IMR-90 (cell line): ENCODE data around the gene TRIO. TPM values are rescaled to one million over a fixed set of nuclear protein-coding genes. Genes with fewer than 3 reads are reported as not detected.

ENCODE experiments used
- ATAC-seq: fragments of 200-7000 bp; cut with Tn5 transposase; 2 replicates; pipeline ENCODE4 v1.9.1; 2020; ENCODE audit warnings: low read depth, mild to moderate bottlenecking, moderate library complexity
- BruUV-seq: library from RNA; stranded (reverse); fragments of 400-500 nt; replicated peaks from 2 replicates; lab custom pipeline; 2021; lab: Mats Ljungman, UMichigan
- CTCF ChIA-PET: fragments of 300-600 bp; formaldehyde crosslinking; extraction: SDS; loops from one replicate; lab custom pipeline; 2021; ENCODE audit warnings: antibody characterized with exemption; lab: Yijun Ruan, JAX
- POLR2A ChIA-PET: fragments of 300-600 bp; sonication (Branson Sonifier 250); formaldehyde crosslinking; loops from one replicate; lab custom pipeline; 2022; ENCODE audit warnings: antibody characterized with exemption; ENCODE audit not compliant: unreplicated experiment; lab: Charles Lee
- DNase-seq: peaks from one replicate; pipeline ENCODE4 v3.0.0; 2013
- H2AFZ ChIP-seq: replicated peaks from 2 replicates; pipeline ENCODE3; 2013; ENCODE audit warnings: low read length, mild to moderate bottlenecking; ENCODE audit not compliant: poor library complexity
- H2AK5ac ChIP-seq: 2 replicates; pipeline ENCODE4 v1.6.1; 2013; ENCODE audit warnings: low read depth, low read length, inconsistent platforms
- H2AK9ac ChIP-seq: replicated peaks from 2 replicates; pipeline ENCODE3; 2013; ENCODE audit warnings: mild to moderate bottlenecking, low read depth, low read length, moderate library complexity; ENCODE audit not compliant: poor library complexity
- H2BK120ac ChIP-seq: 2 replicates; pipeline ENCODE4 v1.6.1; 2013; ENCODE audit warnings: low read depth, low read length, inconsistent platforms
- H2BK15ac ChIP-seq: 3 replicates; pipeline ENCODE4 v1.6.1; 2013; ENCODE audit warnings: low read depth, low read length, inconsistent platforms
- H2BK20ac ChIP-seq: 2 replicates; pipeline ENCODE4 v1.6.1; 2013; ENCODE audit warnings: low read depth, mild to moderate bottlenecking, inconsistent platforms, low read length, moderate library complexity
- H2BK5ac ChIP-seq: 2 replicates; pipeline ENCODE4 v1.6.1; 2013; ENCODE audit warnings: mild to moderate bottlenecking, low read depth, low read length, inconsistent platforms; ENCODE audit not compliant: poor library complexity, severe bottlenecking
- H3K14ac ChIP-seq: replicated peaks from 2 replicates; pipeline ENCODE4 v1.6.1; 2013; ENCODE audit warnings: low read depth, low read length, inconsistent platforms
- H3K18ac ChIP-seq: 2 replicates; pipeline ENCODE4 v1.6.1; 2013; ENCODE audit warnings: low read depth, low read length, control low read depth
- H3K23ac ChIP-seq: 2 replicates; pipeline ENCODE4 v1.6.1; 2013; ENCODE audit warnings: low read depth, low read length, inconsistent platforms
- H3K27ac ChIP-seq: 2 replicates; pipeline ENCODE4 v1.5.1; 2013; ENCODE audit warnings: mild to moderate bottlenecking, control low read depth, low read length; ENCODE audit not compliant: insufficient read depth
- H3K27me3 ChIP-seq: 2 replicates; pipeline ENCODE4 v1.6.1; 2013; ENCODE audit warnings: low read length; ENCODE audit not compliant: control insufficient read depth, insufficient read depth
- H3K36me3 ChIP-seq: 2 replicates; pipeline ENCODE4 v1.6.1; 2013; ENCODE audit warnings: low read length, mixed read lengths; ENCODE audit not compliant: control insufficient read depth, insufficient read depth
- H3K4ac ChIP-seq: 2 replicates; pipeline ENCODE4 v1.6.1; 2013; ENCODE audit warnings: low read depth, low read length, inconsistent platforms
- H3K4me1 ChIP-seq: 2 replicates; pipeline ENCODE4 v1.6.1; 2013; ENCODE audit warnings: low read length, mixed read lengths; ENCODE audit not compliant: control insufficient read depth, insufficient read depth
- H3K4me2 ChIP-seq: 2 replicates; pipeline ENCODE4 v1.6.1; 2013; ENCODE audit warnings: low read depth, mild to moderate bottlenecking, control low read depth, low read length, moderate library complexity
- H3K4me3 ChIP-seq: 2 replicates; pipeline ENCODE4 v1.5.1; 2013; ENCODE audit warnings: low read depth, mild to moderate bottlenecking, control low read depth, low read length, moderate library complexity; ENCODE audit not compliant: insufficient read depth
- H3K56ac ChIP-seq: 2 replicates; pipeline ENCODE4 v1.6.1; 2013; ENCODE audit warnings: low read length, inconsistent platforms; ENCODE audit not compliant: insufficient read depth; ENCODE audit errors: extremely low read depth
- H3K79me1 ChIP-seq, 2 experiments: 2 replicates each; pipeline ENCODE4 v1.6.1; 2013; ENCODE audit warnings: low read length in 2 of 2, inconsistent platforms in 1 of 2, low read depth in 1 of 2
- H3K9ac ChIP-seq: 2 replicates; pipeline ENCODE4 v1.6.1; 2013; ENCODE audit warnings: low read depth, low read length, control low read depth
- H3K9me1 ChIP-seq: 2 replicates; pipeline ENCODE4 v1.6.1; 2013; ENCODE audit warnings: low read length, inconsistent platforms; ENCODE audit not compliant: insufficient read depth
- H3K9me3 ChIP-seq: 2 replicates; pipeline ENCODE4 v1.6.1; 2013; ENCODE audit warnings: low read length; ENCODE audit not compliant: control insufficient read depth, insufficient read depth
- H4K20me1 ChIP-seq: 2 replicates; pipeline ENCODE4 v1.6.1; 2013; ENCODE audit warnings: low read length, inconsistent platforms; ENCODE audit not compliant: insufficient read depth
- H4K5ac ChIP-seq: 2 replicates; pipeline ENCODE4 v1.6.1; 2013; ENCODE audit warnings: mild to moderate bottlenecking, low read depth, low read length, control low read depth
- H4K8ac ChIP-seq, 2 experiments: 2 replicates each; pipeline ENCODE4 v1.6.1; 2013; ENCODE audit warnings: low read depth in 2 of 2, low read length in 2 of 2, control low read depth in 1 of 2, inconsistent platforms in 1 of 2
- H4K91ac ChIP-seq: 2 replicates; pipeline ENCODE4 v1.6.1; 2013; ENCODE audit warnings: low read depth, low read length, inconsistent platforms; ENCODE audit not compliant: insufficient read depth
- BHLHE40 ChIP-seq: fragments of 150-350 bp; IDR thresholded peaks from 2 replicates; pipeline ENCODE4 v1.6.1; 2016; ENCODE audit warnings: mild to moderate bottlenecking, low read depth, low read length
- CEBPB ChIP-seq: IDR thresholded peaks from 2 replicates; pipeline ENCODE4 v1.6.1; 2012; ENCODE audit warnings: low read depth, low read length, improper control_type of control experiment
- CHD1 ChIP-seq: IDR thresholded peaks from 2 replicates; pipeline ENCODE4 v1.6.1; 2012; ENCODE audit warnings: low read depth, low read length, improper control_type of control experiment
- FOS ChIP-seq: fragments of 150-350 bp; IDR thresholded peaks from 2 replicates; pipeline ENCODE4 v1.6.1; 2016; ENCODE audit warnings: low read depth, low read length
- MAFK ChIP-seq: IDR thresholded peaks from 2 replicates; pipeline ENCODE4 v1.6.1; 2012; ENCODE audit warnings: low read depth, low read length, improper control_type of control experiment
- MAZ ChIP-seq: IDR thresholded peaks from 2 replicates; pipeline ENCODE4 v1.6.1; 2012; ENCODE audit warnings: low read depth, mild to moderate bottlenecking, low read length, improper control_type of control experiment, moderate library complexity, borderline replicate concordance
- MXI1 ChIP-seq: IDR thresholded peaks from 2 replicates; pipeline ENCODE4 v1.6.1; 2012; ENCODE audit warnings: low read depth, mild to moderate bottlenecking, low read length, moderate library complexity, borderline replicate concordance
- POLR2A ChIP-seq: IDR thresholded peaks from 2 replicates; pipeline ENCODE4 v1.6.1; 2012; ENCODE audit warnings: mild to moderate bottlenecking, low read depth, low read length
- RAD21 ChIP-seq: IDR thresholded peaks from 2 replicates; pipeline ENCODE4 v1.6.1; 2012; ENCODE audit warnings: low read length, improper control_type of control experiment
- RCOR1 ChIP-seq: IDR thresholded peaks from 2 replicates; pipeline ENCODE4 v1.6.1; 2012; ENCODE audit warnings: mild to moderate bottlenecking, low read length, improper control_type of control experiment; ENCODE audit not compliant: insufficient replicate concordance
- SMC3 ChIP-seq: fragments of 150-350 bp; IDR thresholded peaks from 2 replicates; pipeline ENCODE4 v1.6.1; 2016; ENCODE audit warnings: low read depth, mild to moderate bottlenecking, antibody characterized with exemption, low read length, moderate library complexity
- WGBS, 2 experiments: methylation state at CpG; one replicate each; pipeline versions ENCODE4 v1.1.5 to v1.1.7; 2013; ENCODE audit warnings: missing lambda C conversion rate in 2 of 2; ENCODE audit not compliant: insufficient read length in 1 of 2; ENCODE audit errors: extremely low coverage in 2 of 2; 5-methylcytosine and 5-hydroxymethylcytosine counted together
- dilution Hi-C: fragments of 300-500 bp; cut with HindIII; formaldehyde crosslinking; loops from one replicate; pipeline ENCODE4 v1.14.3; 2018; ENCODE audit warnings: low sequenced_read_pairs; ENCODE audit not compliant: unreplicated experiment
- in situ Hi-C: fragments of 300-500 bp; cut with MboI; formaldehyde crosslinking; loops from 3 replicates; pipeline ENCODE4 v1.14.3; 2019; ENCODE audit warnings: low sequenced_read_pairs, inconsistent platforms, mixed read lengths
- intact Hi-C: fragments of 100-400 bp; cut with micrococcal nuclease; formaldehyde crosslinking; loops from 2 replicates; pipeline ENCODE4 v1.10.0; 2022
- polyA plus RNA-seq, 3 experiments: library from polyadenylated mRNA; depleted of rRNA; stranded (reverse); fragments of >200 nt; gene quantifications; 2 replicates each; pipeline ENCODE4 v1.2.3, GENCODE V29; 2012; ENCODE audit warnings: low replicate concordance in 1 of 3
- total RNA-seq: library from RNA; depleted of rRNA; stranded (reverse); fragments of >200 nt; gene quantifications from 2 replicates; pipeline ENCODE4 v1.2.3, GENCODE V29; 2012
- TF ChIP-seq, protein P1 (sequence below): conservative IDR thresholded peaks from 2 replicates; pipeline ENCODE4 v1.5.1; 2012; ENCODE audit warnings: mild to moderate bottlenecking, low read depth, low read length, improper control_type of control experiment
- TF ChIP-seq, protein P2 (sequence below): fragments of 150-350 bp; IDR thresholded peaks from 2 replicates; pipeline ENCODE4 v1.6.1; 2017; ENCODE audit warnings: mild to moderate bottlenecking, antibody characterized with exemption, low read length, low read depth
- TF ChIP-seq, protein P3 (sequence below): fragments of 150-350 bp; IDR thresholded peaks from 2 replicates; pipeline ENCODE4 v1.6.1; 2016; ENCODE audit warnings: low read depth, mild to moderate bottlenecking, low read length, moderate library complexity, borderline replicate concordance

Gene TRIO
- total and polyA plus RNA-seq, 2 of the 4 experiments (the other 2 are of a cell fraction), result 206 to 522 TPM

DNA sequence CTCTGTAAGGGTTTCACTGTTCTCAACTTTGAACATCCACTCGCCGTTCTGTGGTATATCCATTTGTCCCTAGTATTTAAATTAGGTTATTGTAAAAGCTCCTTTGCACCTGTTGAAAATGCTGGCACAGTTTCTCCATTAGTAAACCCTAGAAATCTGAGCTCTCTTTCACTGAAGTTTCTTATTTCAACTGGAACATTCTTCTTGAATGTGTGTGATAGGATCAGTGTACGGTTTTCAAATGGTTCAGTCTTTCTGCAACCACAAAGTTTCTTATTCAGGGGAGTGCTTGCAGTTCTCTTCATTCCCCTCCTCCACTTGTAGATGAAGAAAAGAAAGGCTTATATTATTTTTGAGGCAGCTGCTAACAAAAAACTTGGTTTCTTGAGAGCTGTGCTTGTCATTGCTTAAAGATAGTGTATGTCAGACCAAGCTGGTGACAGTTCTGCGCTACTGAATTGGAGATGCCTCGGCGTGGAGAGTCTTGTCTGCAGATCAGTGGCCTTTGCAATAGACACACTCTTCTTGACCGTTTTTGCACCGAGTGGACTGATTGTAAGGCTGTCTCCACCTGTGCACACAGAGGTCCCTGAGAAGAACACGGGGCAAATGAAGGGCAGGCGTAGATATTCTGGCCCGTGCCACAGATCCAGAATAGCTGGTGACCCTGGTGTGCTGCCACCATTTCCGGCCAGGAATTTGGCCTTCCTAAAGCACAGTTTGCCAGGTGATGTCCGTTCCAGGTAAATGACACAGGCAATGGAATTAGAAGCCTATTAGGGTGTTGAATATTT, 102.2 kb downstream of the TRIO start:
- peak overlapping the region; percentile 14; the same call in 1 of the 2 replicates for H3K4ac ChIP-seq
- H2AFZ ChIP-seq, result no peak overlapping the region
- H3K56ac ChIP-seq, result no peak overlapping the region
- intact Hi-C loops (no loop called here), dilution Hi-C loops (no loop called here), in situ Hi-C loops (no loop called here)
- no peaks in the 10 kb centered on the region for H3K27me3 ChIP-seq
- no peaks in the 10 kb centered on the region for H3K9me3 ChIP-seq
- H4K20me1 ChIP-seq, result peaks cover 97% of the 10 kb centered on the region
- peak overlapping the region; percentile 10 for H2AK9ac ChIP-seq
- peak overlapping the region; percentile 30 for H3K4me2 ChIP-seq
- H3K23ac ChIP-seq, result no peak overlapping the region
- H4K91ac ChIP-seq, result no peak overlapping the region; the same call in 1 of the 2 replicates
- no peak overlapping the region for H2BK15ac ChIP-seq
- no peak overlapping the region for H3K18ac ChIP-seq
- H2BK20ac ChIP-seq, result no peak overlapping the region
- ChIA-PET POLR2A (interaction anchor here (0.8 kb wide), 1 partner anchor 89 kb away, joined by 3 read pairs; no protein-coding TSS in a partner anchor), CTCF (interaction anchor here (0.6 kb wide), 1 partner anchor 11 kb away, joined by 3 read pairs; no protein-coding TSS in a partner anchor)
- DNase-seq (peak; percentile 76), ATAC-seq (peak; percentile 44)
- H4K5ac ChIP-seq, result no peak overlapping the region
- H3K4me3 ChIP-seq, result no peak overlapping the region
- H3K14ac ChIP-seq, result 0 out of 2 replicates have a peak overlapping the region, but pooled peaks have one; percentile 5
- no TSS peak for BruUV-seq
- peak overlapping the region; percentile 25 for H3K27ac ChIP-seq
- no peak overlapping the region for H2BK120ac ChIP-seq
- H2BK5ac ChIP-seq, result peak overlapping the region; percentile 35
- no peak overlapping the region for H4K8ac ChIP-seq
- peaks cover 49% of the 10 kb centered on the region for H3K4me1 ChIP-seq
- peaks cover 15% of the 10 kb centered on the region for H3K36me3 ChIP-seq
- peaks cover 53% of the 10 kb centered on the region for H3K9me1 ChIP-seq
- peaks cover 0 to 49% of the 10 kb centered on the region in 2 experiments; a peak in 2 of 4 replicates for H3K79me1 ChIP-seq
- no peak overlapping the region for H3K9ac ChIP-seq
- 94% methylated on average over 5 of the region's 13 CpGs; no CpG with 5 or more reads in 1 of the 2 experiments for WGBS, 2 experiments
- no peak overlapping the region; the same call in 1 of the 2 replicates for H2AK5ac ChIP-seq
- TF ChIP-seq, protein P1, sequence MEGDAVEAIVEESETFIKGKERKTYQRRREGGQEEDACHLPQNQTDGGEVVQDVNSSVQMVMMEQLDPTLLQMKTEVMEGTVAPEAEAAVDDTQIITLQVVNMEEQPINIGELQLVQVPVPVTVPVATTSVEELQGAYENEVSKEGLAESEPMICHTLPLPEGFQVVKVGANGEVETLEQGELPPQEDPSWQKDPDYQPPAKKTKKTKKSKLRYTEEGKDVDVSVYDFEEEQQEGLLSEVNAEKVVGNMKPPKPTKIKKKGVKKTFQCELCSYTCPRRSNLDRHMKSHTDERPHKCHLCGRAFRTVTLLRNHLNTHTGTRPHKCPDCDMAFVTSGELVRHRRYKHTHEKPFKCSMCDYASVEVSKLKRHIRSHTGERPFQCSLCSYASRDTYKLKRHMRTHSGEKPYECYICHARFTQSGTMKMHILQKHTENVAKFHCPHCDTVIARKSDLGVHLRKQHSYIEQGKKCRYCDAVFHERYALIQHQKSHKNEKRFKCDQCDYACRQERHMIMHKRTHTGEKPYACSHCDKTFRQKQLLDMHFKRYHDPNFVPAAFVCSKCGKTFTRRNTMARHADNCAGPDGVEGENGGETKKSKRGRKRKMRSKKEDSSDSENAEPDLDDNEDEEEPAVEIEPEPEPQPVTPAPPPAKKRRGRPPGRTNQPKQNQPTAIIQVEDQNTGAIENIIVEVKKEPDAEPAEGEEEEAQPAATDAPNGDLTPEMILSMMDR, result no peak
- TF ChIP-seq CEBPB, result no peak
- TF ChIP-seq BHLHE40, result no peak
- TF ChIP-seq CHD1, result no peak
- TF ChIP-seq, protein P2, sequence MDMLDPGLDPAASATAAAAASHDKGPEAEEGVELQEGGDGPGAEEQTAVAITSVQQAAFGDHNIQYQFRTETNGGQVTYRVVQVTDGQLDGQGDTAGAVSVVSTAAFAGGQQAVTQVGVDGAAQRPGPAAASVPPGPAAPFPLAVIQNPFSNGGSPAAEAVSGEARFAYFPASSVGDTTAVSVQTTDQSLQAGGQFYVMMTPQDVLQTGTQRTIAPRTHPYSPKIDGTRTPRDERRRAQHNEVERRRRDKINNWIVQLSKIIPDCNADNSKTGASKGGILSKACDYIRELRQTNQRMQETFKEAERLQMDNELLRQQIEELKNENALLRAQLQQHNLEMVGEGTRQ, result no peak
- TF ChIP-seq MAZ, result no peak
- no peak for TF ChIP-seq POLR2A
- TF ChIP-seq FOS, result no peak
- TF ChIP-seq SMC3, result no peak
- TF ChIP-seq MAFK, result no peak
- TF ChIP-seq RAD21, result no peak
- TF ChIP-seq MXI1, result no peak
- TF ChIP-seq, protein P3, sequence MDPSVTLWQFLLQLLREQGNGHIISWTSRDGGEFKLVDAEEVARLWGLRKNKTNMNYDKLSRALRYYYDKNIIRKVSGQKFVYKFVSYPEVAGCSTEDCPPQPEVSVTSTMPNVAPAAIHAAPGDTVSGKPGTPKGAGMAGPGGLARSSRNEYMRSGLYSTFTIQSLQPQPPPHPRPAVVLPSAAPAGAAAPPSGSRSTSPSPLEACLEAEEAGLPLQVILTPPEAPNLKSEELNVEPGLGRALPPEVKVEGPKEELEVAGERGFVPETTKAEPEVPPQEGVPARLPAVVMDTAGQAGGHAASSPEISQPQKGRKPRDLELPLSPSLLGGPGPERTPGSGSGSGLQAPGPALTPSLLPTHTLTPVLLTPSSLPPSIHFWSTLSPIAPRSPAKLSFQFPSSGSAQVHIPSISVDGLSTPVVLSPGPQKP, result no peak
- TF ChIP-seq RCOR1, result no peak
